IMR-90 (cell line): Measurements from ENCODE around the gene MEGF11. TPM values are rescaled to one million over a fixed set of nuclear protein-coding genes. Genes with fewer than 3 reads are reported as not detected.

Source experiments
- ATAC-seq: fragments of 200-7000 bp; cut with Tn5 transposase; 2 replicates; pipeline ENCODE4 v1.9.1; 2020; ENCODE audit warnings: low read depth, mild to moderate bottlenecking, moderate library complexity
- BruUV-seq: library from RNA; stranded (reverse); fragments of 400-500 nt; replicated peaks from 2 replicates; lab custom pipeline; 2021; lab: Mats Ljungman, UMichigan
- CTCF ChIA-PET: fragments of 300-600 bp; formaldehyde crosslinking; extraction: SDS; loops from one replicate; lab custom pipeline; 2021; ENCODE audit warnings: antibody characterized with exemption; lab: Yijun Ruan, JAX
- POLR2A ChIA-PET: fragments of 300-600 bp; sonication (Branson Sonifier 250); formaldehyde crosslinking; loops from one replicate; lab custom pipeline; 2022; ENCODE audit warnings: antibody characterized with exemption; ENCODE audit not compliant: unreplicated experiment; lab: Charles Lee
- DNase-seq: peaks from one replicate; pipeline ENCODE4 v3.0.0; 2013
- H2AFZ ChIP-seq: replicated peaks from 2 replicates; pipeline ENCODE3; 2013; ENCODE audit warnings: low read length, mild to moderate bottlenecking; ENCODE audit not compliant: poor library complexity
- H2AK5ac ChIP-seq: 2 replicates; pipeline ENCODE4 v1.6.1; 2013; ENCODE audit warnings: low read depth, low read length, inconsistent platforms
- H2AK9ac ChIP-seq: replicated peaks from 2 replicates; pipeline ENCODE3; 2013; ENCODE audit warnings: mild to moderate bottlenecking, low read depth, low read length, moderate library complexity; ENCODE audit not compliant: poor library complexity
- H2BK120ac ChIP-seq: 2 replicates; pipeline ENCODE4 v1.6.1; 2013; ENCODE audit warnings: low read depth, low read length, inconsistent platforms
- H2BK15ac ChIP-seq: 3 replicates; pipeline ENCODE4 v1.6.1; 2013; ENCODE audit warnings: low read depth, low read length, inconsistent platforms
- H2BK20ac ChIP-seq: 2 replicates; pipeline ENCODE4 v1.6.1; 2013; ENCODE audit warnings: low read depth, mild to moderate bottlenecking, inconsistent platforms, low read length, moderate library complexity
- H2BK5ac ChIP-seq: 2 replicates; pipeline ENCODE4 v1.6.1; 2013; ENCODE audit warnings: mild to moderate bottlenecking, low read depth, low read length, inconsistent platforms; ENCODE audit not compliant: poor library complexity, severe bottlenecking
- H3K14ac ChIP-seq: replicated peaks from 2 replicates; pipeline ENCODE4 v1.6.1; 2013; ENCODE audit warnings: low read depth, low read length, inconsistent platforms
- H3K18ac ChIP-seq: 2 replicates; pipeline ENCODE4 v1.6.1; 2013; ENCODE audit warnings: low read depth, low read length, control low read depth
- H3K23ac ChIP-seq: 2 replicates; pipeline ENCODE4 v1.6.1; 2013; ENCODE audit warnings: low read depth, low read length, inconsistent platforms
- H3K27ac ChIP-seq: 2 replicates; pipeline ENCODE4 v1.5.1; 2013; ENCODE audit warnings: mild to moderate bottlenecking, control low read depth, low read length; ENCODE audit not compliant: insufficient read depth
- H3K27me3 ChIP-seq: 2 replicates; pipeline ENCODE4 v1.6.1; 2013; ENCODE audit warnings: low read length; ENCODE audit not compliant: control insufficient read depth, insufficient read depth
- H3K36me3 ChIP-seq: 2 replicates; pipeline ENCODE4 v1.6.1; 2013; ENCODE audit warnings: low read length, mixed read lengths; ENCODE audit not compliant: control insufficient read depth, insufficient read depth
- H3K4ac ChIP-seq: 2 replicates; pipeline ENCODE4 v1.6.1; 2013; ENCODE audit warnings: low read depth, low read length, inconsistent platforms
- H3K4me1 ChIP-seq: 2 replicates; pipeline ENCODE4 v1.6.1; 2013; ENCODE audit warnings: low read length, mixed read lengths; ENCODE audit not compliant: control insufficient read depth, insufficient read depth
- H3K4me2 ChIP-seq: 2 replicates; pipeline ENCODE4 v1.6.1; 2013; ENCODE audit warnings: low read depth, mild to moderate bottlenecking, control low read depth, low read length, moderate library complexity
- H3K4me3 ChIP-seq: 2 replicates; pipeline ENCODE4 v1.5.1; 2013; ENCODE audit warnings: low read depth, mild to moderate bottlenecking, control low read depth, low read length, moderate library complexity; ENCODE audit not compliant: insufficient read depth
- H3K56ac ChIP-seq: 2 replicates; pipeline ENCODE4 v1.6.1; 2013; ENCODE audit warnings: low read length, inconsistent platforms; ENCODE audit not compliant: insufficient read depth; ENCODE audit errors: extremely low read depth
- H3K79me1 ChIP-seq, 2 experiments: 2 replicates each; pipeline ENCODE4 v1.6.1; 2013; ENCODE audit warnings: low read length in 2 of 2, inconsistent platforms in 1 of 2, low read depth in 1 of 2
- H3K9ac ChIP-seq: 2 replicates; pipeline ENCODE4 v1.6.1; 2013; ENCODE audit warnings: low read depth, low read length, control low read depth
- H3K9me1 ChIP-seq: 2 replicates; pipeline ENCODE4 v1.6.1; 2013; ENCODE audit warnings: low read length, inconsistent platforms; ENCODE audit not compliant: insufficient read depth
- H3K9me3 ChIP-seq: 2 replicates; pipeline ENCODE4 v1.6.1; 2013; ENCODE audit warnings: low read length; ENCODE audit not compliant: control insufficient read depth, insufficient read depth
- H4K20me1 ChIP-seq: 2 replicates; pipeline ENCODE4 v1.6.1; 2013; ENCODE audit warnings: low read length, inconsistent platforms; ENCODE audit not compliant: insufficient read depth
- H4K5ac ChIP-seq: 2 replicates; pipeline ENCODE4 v1.6.1; 2013; ENCODE audit warnings: mild to moderate bottlenecking, low read depth, low read length, control low read depth
- H4K8ac ChIP-seq, 2 experiments: 2 replicates each; pipeline ENCODE4 v1.6.1; 2013; ENCODE audit warnings: low read depth in 2 of 2, low read length in 2 of 2, control low read depth in 1 of 2, inconsistent platforms in 1 of 2
- H4K91ac ChIP-seq: 2 replicates; pipeline ENCODE4 v1.6.1; 2013; ENCODE audit warnings: low read depth, low read length, inconsistent platforms; ENCODE audit not compliant: insufficient read depth
- BHLHE40 ChIP-seq: fragments of 150-350 bp; IDR thresholded peaks from 2 replicates; pipeline ENCODE4 v1.6.1; 2016; ENCODE audit warnings: mild to moderate bottlenecking, low read depth, low read length
- CEBPB ChIP-seq: IDR thresholded peaks from 2 replicates; pipeline ENCODE4 v1.6.1; 2012; ENCODE audit warnings: low read depth, low read length, improper control_type of control experiment
- CTCF ChIP-seq: conservative IDR thresholded peaks from 2 replicates; pipeline ENCODE4 v1.5.1; 2012; ENCODE audit warnings: mild to moderate bottlenecking, low read depth, low read length, improper control_type of control experiment
- FOS ChIP-seq: fragments of 150-350 bp; IDR thresholded peaks from 2 replicates; pipeline ENCODE4 v1.6.1; 2016; ENCODE audit warnings: low read depth, low read length
- MAFK ChIP-seq: IDR thresholded peaks from 2 replicates; pipeline ENCODE4 v1.6.1; 2012; ENCODE audit warnings: low read depth, low read length, improper control_type of control experiment
- MAZ ChIP-seq: IDR thresholded peaks from 2 replicates; pipeline ENCODE4 v1.6.1; 2012; ENCODE audit warnings: low read depth, mild to moderate bottlenecking, low read length, improper control_type of control experiment, moderate library complexity, borderline replicate concordance
- MXI1 ChIP-seq: IDR thresholded peaks from 2 replicates; pipeline ENCODE4 v1.6.1; 2012; ENCODE audit warnings: low read depth, mild to moderate bottlenecking, low read length, moderate library complexity, borderline replicate concordance
- NFE2L2 ChIP-seq: fragments of 150-350 bp; IDR thresholded peaks from 2 replicates; pipeline ENCODE4 v1.6.1; 2016; ENCODE audit warnings: low read depth, mild to moderate bottlenecking, low read length
- POLR2A ChIP-seq: IDR thresholded peaks from 2 replicates; pipeline ENCODE4 v1.6.1; 2012; ENCODE audit warnings: mild to moderate bottlenecking, low read depth, low read length
- RAD21 ChIP-seq: IDR thresholded peaks from 2 replicates; pipeline ENCODE4 v1.6.1; 2012; ENCODE audit warnings: low read length, improper control_type of control experiment
- RCOR1 ChIP-seq: IDR thresholded peaks from 2 replicates; pipeline ENCODE4 v1.6.1; 2012; ENCODE audit warnings: mild to moderate bottlenecking, low read length, improper control_type of control experiment; ENCODE audit not compliant: insufficient replicate concordance
- RFX5 ChIP-seq: IDR thresholded peaks from 2 replicates; pipeline ENCODE4 v1.8.0; 2012; ENCODE audit warnings: low read depth, mild to moderate bottlenecking, low read length, moderate library complexity
- SMC3 ChIP-seq: fragments of 150-350 bp; IDR thresholded peaks from 2 replicates; pipeline ENCODE4 v1.6.1; 2016; ENCODE audit warnings: low read depth, mild to moderate bottlenecking, antibody characterized with exemption, low read length, moderate library complexity
- USF2 ChIP-seq: fragments of 150-350 bp; IDR thresholded peaks from 2 replicates; pipeline ENCODE4 v1.6.1; 2017; ENCODE audit warnings: mild to moderate bottlenecking, antibody characterized with exemption, low read length, low read depth
- WGBS, 2 experiments: methylation state at CpG; one replicate each; pipeline versions ENCODE4 v1.1.5 to v1.1.7; 2013; ENCODE audit warnings: missing lambda C conversion rate in 2 of 2; ENCODE audit not compliant: insufficient read length in 1 of 2; ENCODE audit errors: extremely low coverage in 2 of 2; 5-methylcytosine and 5-hydroxymethylcytosine counted together
- dilution Hi-C: fragments of 300-500 bp; cut with HindIII; formaldehyde crosslinking; loops from one replicate; pipeline ENCODE4 v1.14.3; 2018; ENCODE audit warnings: low sequenced_read_pairs; ENCODE audit not compliant: unreplicated experiment
- in situ Hi-C: fragments of 300-500 bp; cut with MboI; formaldehyde crosslinking; loops from 3 replicates; pipeline ENCODE4 v1.14.3; 2019; ENCODE audit warnings: low sequenced_read_pairs, inconsistent platforms, mixed read lengths
- intact Hi-C: fragments of 100-400 bp; cut with micrococcal nuclease; formaldehyde crosslinking; loops from 2 replicates; pipeline ENCODE4 v1.10.0; 2022
- polyA plus RNA-seq, 3 experiments: library from polyadenylated mRNA; depleted of rRNA; stranded (reverse); fragments of >200 nt; gene quantifications; 2 replicates each; pipeline ENCODE4 v1.2.3, GENCODE V29; 2012; ENCODE audit warnings: low replicate concordance in 1 of 3
- total RNA-seq: library from RNA; depleted of rRNA; stranded (reverse); fragments of >200 nt; gene quantifications from 2 replicates; pipeline ENCODE4 v1.2.3, GENCODE V29; 2012

MEGF11 gene
- total and polyA plus RNA-seq, 2 of the 4 experiments (the other 2 are of a cell fraction) = not detected

- H3K79me1 ChIP-seq = peaks cover 5 to 39% of the 10 kb centered on the region in 2 experiments; a peak in 3 of 4 replicates
- intact Hi-C loops = no loop called here
- peaks cover 25% of the 10 kb centered on the region for H4K20me1 ChIP-seq
- H3K4me2 ChIP-seq = no peak overlapping the region
- no peak overlapping the region for H4K5ac ChIP-seq
- CTCF ChIA-PET = interaction anchor here (0.6 kb wide), 1 partner anchor 20 kb away, joined by 3 read pairs; no protein-coding TSS in a partner anchor
- H2BK5ac ChIP-seq = no peak overlapping the region
- H3K4me1 ChIP-seq = no peaks in the 10 kb centered on the region; the same call in 1 of the 2 replicates
- H3K9me3 ChIP-seq = no peaks in the 10 kb centered on the region
- H3K9me1 ChIP-seq = no peaks in the 10 kb centered on the region
- H3K27ac ChIP-seq = no peak overlapping the region
- H3K23ac ChIP-seq = no peak overlapping the region
- no peak overlapping the region for H2BK120ac ChIP-seq
- no peak overlapping the region for H3K4me3 ChIP-seq
- H2BK20ac ChIP-seq = no peak overlapping the region
- no peak overlapping the region for H2AK5ac ChIP-seq
- H2AFZ ChIP-seq = no peak overlapping the region
- DNase-seq (no peak), ATAC-seq (no peak)
- TF ChIP-seq CEBPB (no peak), FOS (no peak), RCOR1 (no peak), MAFK (no peak), BHLHE40 (no peak), CTCF (no peak), MXI1 (no peak), USF2 (no peak), MAZ (no peak), NFE2L2 (no peak), RFX5 (no peak), RAD21 (no peak), SMC3 (no peak), POLR2A (no peak)
- POLR2A ChIA-PET = interaction anchor here (0.7 kb wide), 1 partner anchor 244 kb away, joined by 20 read pairs; no protein-coding TSS in a partner anchor
- dilution Hi-C loops = no loop called here
- no TSS peak for BruUV-seq
- H3K18ac ChIP-seq = no peak overlapping the region
- no peak overlapping the region for H3K4ac ChIP-seq
- H4K8ac ChIP-seq = no peak overlapping the region
- no CpG with 5 or more reads among the region's 3 CpGs for WGBS, 2 experiments
- in situ Hi-C loops = no loop called here
- no peaks in the 10 kb centered on the region for H3K27me3 ChIP-seq
- no peak overlapping the region for H2BK15ac ChIP-seq
- H3K56ac ChIP-seq = no peak overlapping the region
- no peak overlapping the region for H4K91ac ChIP-seq
- no peak overlapping the region for H2AK9ac ChIP-seq
- H3K9ac ChIP-seq = no peak overlapping the region
- peaks cover 39% of the 10 kb centered on the region for H3K36me3 ChIP-seq
- no peak overlapping the region for H3K14ac ChIP-seq
These were observed 371.6 kb downstream of the MEGF11 start for GRCh38 chr15:65881766-65882434.
